Measurements from ENCODE around the gene HTR3B.

Gene HTR3B

DNA sequence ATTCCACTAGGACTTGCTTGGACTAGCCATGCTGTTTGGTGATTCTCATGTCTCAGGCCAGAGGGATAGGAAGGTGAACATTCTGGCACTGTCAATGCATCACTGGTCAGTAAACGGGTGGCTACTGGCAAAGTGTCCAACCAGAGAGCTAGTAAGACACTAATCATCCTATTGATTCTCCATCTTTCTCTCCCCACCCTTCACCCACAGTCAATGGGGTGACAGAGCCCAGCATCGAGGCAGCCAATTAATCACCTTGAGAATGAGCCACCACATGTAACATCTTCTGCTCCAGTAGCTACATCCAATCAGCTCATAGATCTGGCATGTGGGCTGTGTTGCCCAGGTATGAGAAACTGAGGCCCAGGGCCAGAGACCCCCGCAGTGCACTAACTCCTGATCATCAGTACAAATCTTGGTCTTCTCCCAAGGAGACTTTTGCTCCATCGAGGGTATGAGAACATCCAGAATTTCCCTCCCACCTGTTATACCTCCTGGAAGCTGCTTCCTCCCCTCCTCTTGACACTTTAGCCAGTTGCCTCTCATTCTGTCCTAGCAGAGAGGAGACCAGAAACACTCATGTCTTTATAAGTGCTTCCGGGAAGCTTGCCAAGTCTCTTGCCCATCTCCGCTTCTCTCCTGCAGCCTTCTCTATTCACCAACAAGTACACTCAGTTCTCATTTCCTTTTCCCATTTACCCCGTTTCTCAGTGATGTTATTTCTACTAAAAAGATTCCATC is 87.3 kb downstream of the HTR3B start:
- no peaks in the 10 kb centered on the region for H3K9me3 ChIP-seq (ENCODE audit: low read length)
- peaks cover 3% of the 10 kb centered on the region for H3K27me3 ChIP-seq (ENCODE audit: insufficient read depth, low read length)
- H3K4me1 ChIP-seq (ENCODE audit: insufficient read depth, low read length), result no peaks in the 10 kb centered on the region
- no peaks in the 10 kb centered on the region for H3K36me3 ChIP-seq (ENCODE audit: insufficient read depth, low read length)
- no peak overlapping the region for H3K4me3 ChIP-seq (ENCODE audit: low read length)
- H2AFZ ChIP-seq (ENCODE audit: low read depth, low read length), result no peak overlapping the region

GRCh38 chr11:113992459-113993110 is 88.0 kb downstream of the HTR3B start:
- Histone ChIP-seq H3K36me3 (ENCODE audit: insufficient read depth, low read length) (no peaks in the 10 kb centered on the region), H3K4me1 (ENCODE audit: insufficient read depth, low read length) (no peaks in the 10 kb centered on the region), H2AFZ (ENCODE audit: low read depth, low read length) (no peak overlapping the region), H3K4me3 (ENCODE audit: low read length) (no peak overlapping the region), H3K27me3 (ENCODE audit: insufficient read depth, low read length) (peaks cover 2% of the 10 kb centered on the region), H3K9me3 (ENCODE audit: low read length) (no peaks in the 10 kb centered on the region)

- Histone ChIP-seq H3K36me3 (ENCODE audit: insufficient read depth, low read length) (no peaks in the 10 kb centered on the region), H3K4me1 (ENCODE audit: insufficient read depth, low read length) (no peaks in the 10 kb centered on the region), H3K9me3 (ENCODE audit: low read length) (no peaks in the 10 kb centered on the region), H3K27me3 (ENCODE audit: insufficient read depth, low read length) (no peaks in the 10 kb centered on the region), H2AFZ (ENCODE audit: low read depth, low read length) (no peak overlapping the region), H3K4me3 (ENCODE audit: low read length) (no peak overlapping the region)
These were observed 89.7 kb downstream of the HTR3B start for GRCh38 chr11:113994077-113994954.

All from neuron (in vitro differentiated cells).